Omental fat pad (tissue), 4 donors: ENCODE measurements around the gene SUZ12. TPM values are rescaled to one million over a fixed set of nuclear protein-coding genes. Genes with fewer than 3 reads are reported as not detected.
"Not testable (repeated sequence)": the region's sequence is repeated elsewhere in the genome, so short reads cannot be mapped to it uniquely, and the experiment has no call there.

Experiments
- ATAC-seq: fragments of 150-250 bp; one replicate; pipeline ENCODE4 v1.9.1; 2016; ENCODE audit warnings: mild to moderate bottlenecking, moderate library complexity; ENCODE audit not compliant: low FRiP score
- DNase-seq: peaks from one replicate; pipeline ENCODE4 v3.0.0-alpha.2; 2019; ENCODE audit warnings: low spot score
- CTCF ChIP-seq, 3 donors: fragments of 450-650 bp; IDR thresholded peaks; one replicate each; pipeline ENCODE4 v1.5.1; 2016 to 2017; ENCODE audit warnings: antibody characterized with exemption in 3 of 3, mild to moderate bottlenecking in 3 of 3, moderate library complexity in 2 of 3
- total RNA-seq, 4 donors: library from RNA; depleted of rRNA; stranded (reverse); fragments of >200 nt; gene quantifications; one replicate each; pipeline ENCODE4 v1.1.0, GENCODE V29; 2016

The SUZ12 gene
- total RNA-seq, 4 donors from 2014 or later = 14.6 to 21.8 (median 17.5) TPM

GRCh38 chr17:31915456-31916100 is 21.2 kb upstream of the SUZ12 start:
- DNase-seq = no peak
- no peak for ATAC-seq
- TF ChIP-seq CTCF (IDR thresholded peaks at IDR 0.05) = no peak

GRCh38 chr17:31916491-31917064 is 20.2 kb upstream of the SUZ12 start:
- DNase-seq (no peak), ATAC-seq (no peak)
- no peak for TF ChIP-seq CTCF (IDR thresholded peaks at IDR 0.05)

- no peak for DNase-seq
- ATAC-seq = no peak
Observed at GRCh38 chr17:31917065-31917529, 19.7 kb upstream of the SUZ12 start.

GRCh38 chr17:31917721-31918120 is 19.1 kb upstream of the SUZ12 start:
- not testable (repeated sequence) for ATAC-seq, DNase-seq

More at GRCh38 chr17:31917065-31917529, 19.7 kb upstream of the SUZ12 start:
- no peak for TF ChIP-seq CTCF (IDR thresholded peaks at IDR 0.05)

- DNase-seq = no peak
- no peak for ATAC-seq
- TF ChIP-seq CTCF (IDR thresholded peaks at IDR 0.05) = no peak
Observed at GRCh38 chr17:31918701-31919128, 18.1 kb upstream of the SUZ12 start.

GRCh38 chr17:31919802-31920525 is 16.8 kb upstream of the SUZ12 start:
- DNase-seq (no peak), ATAC-seq (no peak)
- TF ChIP-seq CTCF (IDR thresholded peaks at IDR 0.05) = no peak

- ATAC-seq (no peak), DNase-seq (no peak)
- no peak for TF ChIP-seq CTCF (IDR thresholded peaks at IDR 0.05)
Observed at GRCh38 chr17:31926100-31926729, 10.6 kb upstream of the SUZ12 start.
